NOMO-1 treated with dmso at 0.1 percent for 144 hours (cell line): ENCODE measurements around the gene DIP2C.

ENCODE experiments used
- DNase-seq: peaks from one replicate; lab custom pipeline; 2025; ENCODE audit not compliant: unreplicated experiment; lab: John Stamatoyannopoulos, UW

Gene DIP2C

GRCh38 chr10:677750-678661, 11.5 kb downstream of the DIP2C start:
- no peak for DNase-seq

- DNase-seq, result no peak
Observed at GRCh38 chr10:677038-677437, 12.4 kb downstream of the DIP2C start.

GRCh38 chr10:676178-676577, 13.3 kb downstream of the DIP2C start:
- DNase-seq, result no peak

GRCh38 chr10:675532-675931, 13.9 kb downstream of the DIP2C start:
- DNase-seq, result no peak

GRCh38 chr10:673492-673891, 16.0 kb downstream of the DIP2C start:
- no peak for DNase-seq

GRCh38 chr10:672992-673391, 16.5 kb downstream of the DIP2C start:
- DNase-seq, result no peak

GRCh38 chr10:672203-672602, 17.3 kb downstream of the DIP2C start:
- no peak for DNase-seq

GRCh38 chr10:670990-671389, 18.5 kb downstream of the DIP2C start:
- no peak for DNase-seq

GRCh38 chr10:670038-670437, 19.4 kb downstream of the DIP2C start:
- DNase-seq, result no peak

GRCh38 chr10:668786-669485, 20.5 kb downstream of the DIP2C start:
- peak; percentile 80 for DNase-seq

- no peak for DNase-seq
Observed at GRCh38 chr10:667602-668143, 21.8 kb downstream of the DIP2C start.

GRCh38 chr10:667096-667495, 22.4 kb downstream of the DIP2C start:
- DNase-seq, result no peak

GRCh38 chr10:666237-667012, 23.0 kb downstream of the DIP2C start:
- no peak for DNase-seq

GRCh38 chr10:665579-666091, 23.8 kb downstream of the DIP2C start:
- no peak for DNase-seq

- DNase-seq, result no peak
Observed at GRCh38 chr10:664893-665292, 24.6 kb downstream of the DIP2C start.

GRCh38 chr10:664301-664700, 25.2 kb downstream of the DIP2C start:
- DNase-seq, result no peak

GRCh38 chr10:663831-664251, 25.6 kb downstream of the DIP2C start:
- DNase-seq, result no peak

GRCh38 chr10:663466-663751, 26.1 kb downstream of the DIP2C start:
- DNase-seq, result no peak

- DNase-seq, result no peak
Observed at GRCh38 chr10:662686-663465, 26.6 kb downstream of the DIP2C start.

GRCh38 chr10:662223-662605, 27.3 kb downstream of the DIP2C start:
- DNase-seq, result no peak
